HTERT RPE-1 (cell line): Measurements from ENCODE around the gene EDIL3.
"Not testable (repeated sequence)": the region's sequence is repeated elsewhere in the genome, so short reads cannot be mapped to it uniquely, and the experiment has no call there.

Source experiments
- in situ Hi-C: fragments of 300-500 bp; cut with MboI; formaldehyde crosslinking; loops from 4 replicates; pipeline ENCODE4 v1.14.3; 2020; ENCODE audit warnings: low sequenced_read_pairs

Gene EDIL3

DNA sequence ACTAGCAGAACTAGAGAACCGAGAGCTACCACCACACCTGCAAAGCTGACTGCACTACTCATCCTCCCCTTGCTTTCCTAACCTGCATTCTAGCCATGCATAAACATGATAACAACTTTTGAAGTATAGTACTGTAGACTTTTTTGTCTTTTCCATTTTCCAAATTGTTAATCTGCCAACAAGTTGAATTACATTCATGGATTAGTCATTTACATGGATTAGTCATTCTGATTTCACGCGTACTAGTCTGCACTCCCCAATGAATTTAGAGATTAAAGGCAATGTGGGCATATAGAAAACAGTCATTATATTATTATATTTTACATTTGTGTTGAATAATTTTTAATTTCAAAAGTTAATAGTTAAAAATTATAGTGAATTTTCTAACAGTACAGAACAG, 81.4 kb downstream of the EDIL3 start:
- in situ Hi-C loops: no loop called here

GRCh38 chr5:84301535-84301934, 83.1 kb downstream of the EDIL3 start:
- in situ Hi-C loops: no loop called here

DNA sequence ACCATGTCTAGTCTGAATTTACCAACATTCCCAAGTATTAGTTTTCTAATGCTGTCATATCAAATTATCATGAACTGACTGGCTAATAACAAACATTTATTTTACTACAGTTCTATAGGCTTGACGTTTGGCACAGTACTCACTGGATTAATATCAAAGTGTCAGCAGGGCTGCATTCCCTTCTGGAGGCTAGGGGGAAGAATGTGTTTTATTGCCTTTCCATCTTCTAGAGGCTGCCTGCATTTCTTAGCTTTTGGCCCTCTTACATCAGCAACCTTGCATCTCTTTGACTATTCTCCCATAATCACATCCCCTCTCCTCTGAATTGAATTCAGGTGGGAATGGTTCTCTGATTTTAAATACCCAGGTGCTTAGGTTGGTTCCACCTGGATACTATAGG, 84.7 kb downstream of the EDIL3 start:
- in situ Hi-C loops: no loop called here

DNA sequence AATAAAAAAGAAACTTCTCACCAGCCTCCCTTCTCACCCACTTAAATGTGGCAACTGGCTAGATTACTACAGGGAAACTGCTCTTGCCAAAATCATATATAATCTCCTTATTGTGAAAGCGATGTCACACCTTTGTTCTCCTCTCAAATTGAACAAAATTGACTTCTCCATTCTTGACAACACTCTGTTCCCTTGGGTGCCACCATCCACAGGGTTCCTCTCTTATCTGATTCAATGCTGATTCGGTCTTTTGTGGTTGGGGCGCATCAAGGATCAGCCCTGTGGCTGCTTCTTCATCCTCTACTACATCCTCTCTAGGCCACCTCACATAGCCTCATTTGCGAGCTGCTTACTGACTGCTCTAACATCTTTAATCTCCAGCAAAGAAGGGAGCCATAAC, 86.1 kb downstream of the EDIL3 start:
- in situ Hi-C loops: no loop called here

GRCh38 chr5:84297641-84298040, 87.0 kb downstream of the EDIL3 start:
- in situ Hi-C loops: not testable (repeated sequence)

GRCh38 chr5:84292788-84293653, 91.7 kb downstream of the EDIL3 start:
- in situ Hi-C loops: no loop called here

GRCh38 chr5:84292000-84292642, 92.6 kb downstream of the EDIL3 start:
- in situ Hi-C loops: no loop called here

- in situ Hi-C loops: no loop called here
These were observed 94.0 kb downstream of the EDIL3 start for GRCh38 chr5:84290673-84291072.

GRCh38 chr5:84290161-84290560, 94.5 kb downstream of the EDIL3 start:
- in situ Hi-C loops: no loop called here

- in situ Hi-C loops: no loop called here
These were observed 96.7 kb downstream of the EDIL3 start for GRCh38 chr5:84287951-84288350.

DNA sequence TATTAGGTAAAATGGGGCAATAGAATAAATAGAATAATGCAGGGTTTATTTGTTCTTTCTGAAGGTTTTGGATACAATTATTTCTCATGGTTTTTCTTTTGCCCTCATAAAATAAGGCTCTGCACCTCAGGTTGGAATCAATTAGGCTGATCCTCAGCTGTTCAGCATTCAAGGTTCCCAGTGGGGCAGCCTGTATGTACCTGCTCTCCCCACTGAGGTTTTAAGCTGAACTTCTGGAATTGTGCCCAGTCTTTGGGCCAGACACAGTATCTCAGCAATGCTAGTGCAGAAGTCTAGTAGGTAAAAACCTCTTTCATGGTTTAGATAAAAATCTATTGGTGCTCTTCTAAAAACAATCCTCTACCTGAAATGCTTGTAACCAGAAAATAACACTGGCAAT, 98.0 kb downstream of the EDIL3 start:
- in situ Hi-C loops: no loop called here

DNA sequence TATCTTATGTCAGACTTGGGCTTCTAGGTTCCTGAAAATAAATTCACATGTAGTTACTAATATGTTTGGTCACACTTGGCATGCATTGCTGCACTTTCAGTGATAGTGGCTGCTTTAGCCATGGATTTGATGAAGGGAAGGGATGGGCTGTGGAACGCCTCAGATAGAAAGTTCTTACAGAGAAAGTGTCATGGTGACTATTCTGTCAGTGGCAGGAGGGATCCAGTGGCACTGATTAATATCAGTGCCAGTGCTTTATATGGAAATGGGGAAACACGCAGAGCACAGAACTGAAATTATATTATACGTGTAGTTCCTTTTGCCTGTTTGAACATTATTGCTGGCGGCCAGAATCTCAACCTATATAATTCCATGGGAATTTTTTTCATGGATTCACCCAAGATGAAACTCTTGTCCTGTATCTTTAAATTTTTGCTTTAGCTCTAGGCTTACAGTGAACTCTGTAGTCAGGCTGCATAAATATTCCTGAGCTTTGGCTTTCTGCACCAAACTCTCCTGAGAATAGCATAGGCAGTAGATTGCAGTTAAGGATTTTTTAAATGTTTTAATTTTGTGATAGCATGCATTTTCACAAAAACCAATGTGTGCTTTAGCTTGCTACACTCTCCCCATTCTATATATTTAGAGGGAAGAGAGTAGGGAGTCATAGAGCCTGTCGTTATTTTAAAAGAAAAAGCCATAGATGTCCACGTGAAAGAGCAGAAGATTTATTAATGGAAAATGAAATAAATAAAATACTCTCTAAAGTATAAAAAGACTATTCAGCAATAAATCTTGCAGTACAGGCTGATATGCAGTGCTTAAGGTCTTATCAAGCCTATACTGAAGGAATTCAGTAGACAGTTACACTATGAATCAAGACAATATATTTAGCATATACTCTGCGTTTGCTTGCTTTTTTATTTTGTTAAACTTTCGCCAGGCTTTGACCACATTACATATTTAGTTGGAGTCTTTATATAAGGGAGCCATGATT, 98.7 kb downstream of the EDIL3 start:
- in situ Hi-C loops: no loop called here

- in situ Hi-C loops: no loop called here
These were observed 103.3 kb downstream of the EDIL3 start for GRCh38 chr5:84281383-84281782.

DNA sequence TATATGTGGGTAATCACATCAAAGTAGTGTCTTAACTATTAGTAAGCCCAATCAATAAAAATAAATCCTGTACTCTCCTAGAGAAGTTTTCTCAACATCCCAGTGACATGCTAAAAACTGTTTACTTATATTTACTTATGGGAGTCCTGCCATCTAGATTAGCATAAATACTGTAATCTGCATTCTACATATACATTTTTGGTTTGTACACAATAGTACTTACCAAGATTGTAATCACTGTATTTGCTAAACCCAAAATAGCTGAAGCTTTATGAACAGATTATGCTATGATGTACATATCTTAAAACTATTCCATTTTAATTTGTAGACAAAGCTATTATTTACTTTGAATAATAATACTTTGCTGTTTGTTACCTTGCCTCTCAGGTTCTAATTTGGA, 105.4 kb downstream of the EDIL3 start:
- in situ Hi-C loops: no loop called here

GRCh38 chr5:84275609-84276008, 109.1 kb downstream of the EDIL3 start:
- in situ Hi-C loops: no loop called here

- in situ Hi-C loops: no loop called here
These were observed 109.9 kb downstream of the EDIL3 start for GRCh38 chr5:84274585-84275468.

GRCh38 chr5:84273517-84273883, 111.2 kb downstream of the EDIL3 start:
- in situ Hi-C loops: no loop called here

GRCh38 chr5:84272771-84273516, 111.7 kb downstream of the EDIL3 start:
- in situ Hi-C loops: no loop called here

DNA sequence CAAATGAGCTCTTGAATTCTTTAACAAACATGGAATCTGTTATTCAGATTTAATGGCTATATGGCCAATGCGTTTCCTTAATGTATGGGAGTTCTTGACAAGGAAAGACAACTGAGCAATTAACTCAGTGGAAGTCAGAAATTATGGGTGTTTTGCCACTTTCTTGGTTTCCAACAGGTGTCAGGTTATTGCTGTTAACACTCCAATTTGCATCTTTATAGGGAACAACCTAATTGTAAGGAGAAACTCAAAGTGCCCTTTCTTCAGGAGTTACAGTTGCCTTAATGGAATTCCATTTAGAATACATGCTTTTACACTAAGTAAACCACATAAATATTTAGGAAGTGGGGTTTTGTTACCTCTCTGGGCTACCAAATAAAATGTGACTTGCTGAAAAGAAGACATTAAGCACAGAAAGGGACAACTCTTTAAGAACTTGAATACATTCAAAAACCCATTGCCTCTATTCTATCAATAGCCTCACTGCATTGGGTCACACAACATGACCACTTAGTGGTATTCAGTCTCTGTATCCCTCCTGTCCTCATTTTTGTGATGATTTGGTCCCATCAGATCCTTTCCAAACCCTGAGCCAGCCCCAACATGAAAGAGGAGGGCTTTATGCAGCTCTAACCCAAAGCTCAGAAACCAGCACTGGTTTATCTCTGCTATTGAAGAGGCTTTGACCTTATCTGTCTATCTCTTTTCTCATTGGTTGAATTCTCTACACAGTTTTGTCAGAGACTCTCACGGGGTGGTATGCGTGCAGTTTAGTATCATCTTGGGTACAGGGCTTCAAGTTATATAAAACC, 118.7 kb downstream of the EDIL3 start:
- in situ Hi-C loops: no loop called here
